CD4-positive, alpha-beta T cell treated with Interleukin-6 for 4 hours (primary cell): ENCODE data around the gene OTULIN.

Source experiments
- DNase-seq: peaks from one replicate; pipeline ENCODE4 v3.0.0-alpha.2; 2020; ENCODE audit warnings: mixed read lengths

Gene OTULIN

DNA sequence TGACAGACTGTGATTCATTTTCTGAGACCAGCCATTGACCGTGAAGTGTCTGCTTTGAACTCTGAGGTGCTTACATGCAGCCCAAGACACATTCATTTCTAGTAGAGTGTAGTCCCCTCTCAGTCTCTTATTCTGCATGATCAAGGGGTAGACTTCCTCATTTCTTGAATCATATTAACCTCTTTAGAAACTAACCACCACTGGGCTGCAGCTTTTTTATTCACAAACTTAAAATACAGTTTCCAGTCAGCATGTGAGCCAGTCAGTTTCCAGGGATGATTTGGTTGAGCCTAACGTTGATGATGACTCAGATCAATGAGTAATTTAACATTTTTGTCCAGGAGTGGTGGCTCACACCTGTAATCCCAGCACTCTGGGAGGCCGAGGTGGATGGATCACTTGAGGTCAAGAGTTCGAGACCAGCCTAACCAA is 59.2 kb downstream of the OTULIN start:
- DNase-seq, result no peak

DNA sequence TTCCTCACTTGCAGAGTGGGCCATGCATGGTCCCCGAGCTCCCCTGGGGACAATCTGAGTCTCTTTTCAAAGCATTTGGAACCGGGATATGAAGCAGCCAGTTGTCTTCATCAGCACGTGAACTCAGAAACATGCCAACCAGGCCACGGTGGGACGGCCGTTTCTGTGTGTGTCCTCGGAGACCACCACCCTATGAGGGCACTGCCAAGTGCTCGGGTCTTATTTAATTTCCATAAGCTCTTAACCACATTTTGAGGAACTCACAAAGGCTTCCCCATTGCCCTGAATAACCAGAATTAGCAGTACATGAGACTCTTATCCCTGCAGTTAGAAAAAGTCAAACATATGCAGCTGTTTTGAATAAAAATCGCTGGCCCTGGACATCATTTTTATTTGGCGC is 60.1 kb downstream of the OTULIN start:
- no peak for DNase-seq

DNA sequence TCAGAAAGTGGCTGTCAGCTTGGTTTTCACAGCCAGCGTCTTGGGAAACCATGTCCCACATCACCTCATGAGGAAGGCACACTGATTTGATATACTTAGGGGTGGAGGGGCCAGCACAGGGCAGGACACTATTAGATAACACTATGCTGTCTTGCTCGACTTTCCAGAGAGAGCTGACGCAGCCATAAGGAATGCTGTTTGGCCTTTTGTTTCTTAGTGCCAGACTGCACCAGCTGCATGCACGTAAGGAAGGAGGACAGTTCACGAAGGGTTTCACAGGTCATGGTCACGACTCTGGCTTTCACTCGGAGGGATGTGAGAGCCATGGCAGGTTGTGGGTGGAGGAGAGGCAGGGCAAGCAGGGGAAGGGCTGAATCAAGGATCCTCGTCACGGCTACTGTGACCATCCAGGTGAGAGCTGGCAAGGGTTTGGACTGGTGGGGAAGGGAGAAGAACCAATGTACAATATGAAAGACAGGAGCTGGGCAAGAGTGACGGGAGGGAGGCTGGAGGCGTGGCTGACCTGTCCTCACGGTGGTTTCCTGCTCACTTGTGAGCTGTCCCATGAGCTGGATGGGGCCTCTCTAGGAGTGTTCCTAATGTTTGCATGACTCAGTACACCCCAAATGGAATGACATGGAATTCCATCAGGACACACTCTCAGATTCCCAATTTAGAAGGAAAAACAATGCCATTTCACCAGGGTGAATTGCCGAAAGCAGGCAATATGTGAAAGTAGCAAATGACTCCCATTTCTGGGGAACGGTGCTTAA is 61.7 kb downstream of the OTULIN start:
- DNase-seq, result no peak

DNA sequence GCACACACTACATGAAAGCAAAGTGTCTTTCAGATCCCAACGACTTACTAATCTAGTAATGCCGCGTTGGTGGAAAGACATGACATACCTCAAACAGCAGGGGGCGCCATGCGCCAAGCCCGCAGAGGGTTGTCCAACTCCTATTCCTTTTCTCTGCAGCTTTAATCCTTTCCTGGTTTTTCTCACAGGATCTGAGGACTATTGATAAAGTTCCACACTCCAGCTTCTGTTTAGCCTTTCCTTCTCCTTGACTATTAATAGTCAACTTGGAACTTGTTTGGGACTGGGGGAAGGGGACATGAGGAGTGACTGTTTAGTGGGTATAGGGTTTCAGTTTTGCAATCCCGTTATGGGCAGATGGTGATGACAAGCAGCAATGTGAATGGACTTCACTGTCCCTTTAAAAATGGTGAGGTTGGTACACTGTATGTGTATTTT is 62.9 kb downstream of the OTULIN start:
- DNase-seq, result peak; percentile 85

DNA sequence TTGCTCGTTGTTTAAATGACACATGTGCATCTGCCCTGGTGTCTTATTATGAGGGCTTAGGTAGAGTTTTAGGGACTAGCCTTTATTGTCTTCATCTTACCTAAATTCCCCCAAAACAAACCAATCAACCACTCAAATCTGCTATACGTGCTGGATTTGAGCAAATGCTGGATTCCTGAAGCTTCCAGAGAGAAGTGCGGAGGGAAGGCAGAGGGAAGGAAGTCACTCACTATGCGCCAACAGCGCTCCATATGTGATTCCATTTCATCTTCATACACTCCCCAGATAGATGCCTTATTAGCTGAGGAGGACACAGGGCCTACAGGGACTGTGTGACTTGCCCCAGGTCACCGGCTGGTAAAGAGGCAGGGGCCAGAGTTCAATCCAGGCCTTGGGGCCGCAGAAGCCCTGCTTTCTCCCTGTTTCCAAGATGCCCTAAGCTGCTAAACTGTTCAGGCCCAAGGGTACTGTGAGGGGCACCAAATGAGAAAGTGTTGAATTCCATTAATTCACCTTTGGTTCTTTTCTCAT is 63.5 kb downstream of the OTULIN start:
- no peak for DNase-seq

DNA sequence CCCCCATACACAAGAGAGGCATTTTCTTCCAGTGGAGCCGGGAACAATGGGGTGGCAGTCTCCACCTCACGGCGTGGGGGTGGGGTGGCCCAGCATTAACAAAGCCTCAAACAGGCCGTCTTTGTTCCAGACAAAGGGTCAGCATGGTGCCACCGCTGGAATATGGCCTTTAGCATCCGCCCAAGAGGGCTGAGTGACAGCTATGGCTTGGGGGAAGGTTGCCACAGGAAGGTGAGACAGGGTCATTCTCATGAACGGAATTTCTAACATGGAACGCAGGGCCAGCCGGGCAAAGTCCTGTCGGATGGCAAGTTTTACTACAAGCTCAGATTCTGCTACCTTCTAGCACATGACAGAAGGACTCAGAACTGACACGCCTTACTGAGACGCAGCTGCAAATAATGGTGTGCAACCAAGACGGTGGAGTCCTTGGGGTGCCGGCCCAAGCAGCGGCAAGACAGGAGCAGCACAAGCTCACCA is 64.0 kb downstream of the OTULIN start:
- no peak for DNase-seq

DNA sequence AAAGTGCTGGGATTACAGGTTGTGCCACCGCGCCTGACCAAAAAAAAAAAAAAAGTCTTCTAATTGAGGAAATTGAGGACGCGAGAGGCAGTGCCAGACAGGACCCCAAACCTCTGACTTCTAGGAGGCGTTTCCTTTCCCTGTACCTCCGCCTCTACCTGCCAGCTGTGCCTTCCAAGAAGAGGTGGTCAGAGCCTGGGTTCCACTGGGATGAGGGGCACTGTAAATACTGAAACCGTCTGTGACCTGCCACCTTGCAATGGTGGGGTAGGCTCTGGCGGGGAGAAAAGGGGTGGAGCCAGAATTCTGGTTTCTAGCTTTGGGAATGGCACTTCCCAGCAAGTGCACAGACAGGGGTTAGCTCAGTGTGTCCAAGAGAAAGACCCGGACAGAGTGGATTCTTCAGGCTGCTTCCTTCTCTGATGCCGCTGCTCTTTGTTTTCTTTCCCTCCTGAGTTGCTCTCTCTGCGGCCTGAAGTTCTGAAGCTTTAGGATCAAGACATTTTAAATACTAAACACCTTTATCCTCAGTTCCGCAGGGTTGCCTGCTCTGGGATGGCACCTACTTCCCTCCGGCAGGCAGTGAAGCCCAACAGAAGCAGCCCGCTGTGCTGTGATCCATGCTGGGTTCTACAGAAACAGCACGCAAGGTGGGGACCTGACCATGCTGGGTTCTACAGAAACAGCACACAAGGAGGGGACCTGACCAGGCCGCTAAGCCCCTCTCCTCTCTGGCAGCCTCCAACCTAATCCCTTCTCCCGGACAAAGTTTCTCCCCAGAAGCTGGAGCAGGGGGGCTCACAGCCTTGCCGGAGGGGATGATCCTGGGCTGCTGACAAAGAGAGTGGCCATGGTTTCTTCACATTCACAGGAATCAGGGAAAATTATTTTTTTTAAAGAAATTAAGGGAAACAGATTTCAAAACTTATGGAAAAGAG is 65.2 kb downstream of the OTULIN start:
- DNase-seq, result no peak

DNA sequence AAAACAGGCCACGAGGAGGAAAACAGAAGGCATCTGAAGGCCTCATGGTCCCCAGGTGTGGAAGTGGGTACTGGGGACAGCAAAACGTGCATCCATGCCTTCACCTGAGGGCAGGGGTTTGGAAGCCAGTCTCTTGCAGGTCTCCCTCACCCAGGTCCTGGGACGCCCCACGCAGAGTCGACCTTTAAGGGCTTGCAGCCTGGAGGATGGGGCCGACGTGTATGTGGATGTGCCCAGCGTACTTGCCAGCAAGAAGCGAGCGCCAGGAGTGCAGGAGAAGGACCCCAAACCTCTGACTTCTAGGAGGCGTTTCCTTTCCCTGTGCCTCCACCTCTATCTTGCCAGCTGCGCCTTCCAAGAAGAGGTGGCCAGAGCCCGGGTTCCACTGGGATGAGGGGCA is 65.9 kb downstream of the OTULIN start:
- DNase-seq, result no peak

DNA sequence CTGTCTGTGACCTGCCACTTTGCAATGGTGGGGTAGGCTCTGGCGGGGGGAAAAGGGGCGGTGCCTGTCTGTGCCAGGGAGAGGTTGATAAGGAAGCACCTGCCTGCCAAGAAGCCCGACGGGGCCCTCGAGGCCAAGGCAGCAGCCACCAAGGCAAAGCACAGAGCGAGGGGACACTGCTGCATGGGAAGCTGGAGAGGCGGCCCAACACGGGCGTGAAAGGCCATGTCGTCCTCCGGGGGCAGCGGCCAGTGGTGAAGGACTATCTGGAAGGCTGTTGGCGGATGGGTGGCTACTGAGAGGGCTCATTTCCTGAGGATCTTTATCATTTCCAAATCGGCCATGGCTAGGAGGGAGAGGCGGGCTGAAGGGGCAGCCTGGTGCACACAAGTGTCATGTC is 66.4 kb downstream of the OTULIN start:
- no peak for DNase-seq

DNA sequence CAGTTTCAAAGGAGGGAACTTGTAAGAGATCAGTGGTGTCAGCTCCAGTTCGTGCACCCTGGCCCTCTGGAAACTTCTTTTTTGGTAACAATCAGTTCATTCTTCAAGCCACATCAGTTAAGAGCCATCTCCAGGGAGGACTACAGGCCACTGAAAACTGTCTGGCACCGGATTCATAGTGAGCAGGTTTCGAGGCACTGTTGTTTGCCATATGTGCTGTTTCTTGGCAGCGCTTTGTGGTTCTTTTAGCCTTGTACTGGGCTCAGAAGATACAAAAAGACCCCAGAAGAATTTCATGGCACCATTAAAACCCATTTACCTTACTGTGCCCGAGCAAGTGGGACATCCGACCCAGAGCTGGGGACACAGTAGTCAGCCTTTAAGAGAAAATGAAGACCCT is 68.5 kb downstream of the OTULIN start:
- DNase-seq, result no peak

DNA sequence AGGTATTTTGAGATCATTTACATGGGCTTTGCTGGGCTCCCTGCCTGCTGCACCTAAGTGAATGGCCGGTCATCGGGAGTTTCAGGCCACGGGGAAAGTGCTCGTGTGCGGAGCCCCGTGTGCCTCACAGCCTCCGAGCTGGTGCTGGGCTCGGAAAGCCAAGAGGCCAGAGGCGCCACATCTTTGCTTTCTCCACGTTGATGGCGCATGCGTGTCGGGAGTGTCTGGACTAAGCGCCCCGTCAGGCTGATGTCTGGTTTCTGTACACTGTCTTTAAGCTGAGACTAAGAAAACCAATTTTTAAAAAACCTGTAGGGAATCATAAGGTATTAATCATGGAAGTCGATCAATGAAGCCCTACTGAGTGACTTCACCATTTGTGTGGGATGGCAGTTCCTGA is 69.1 kb downstream of the OTULIN start:
- no peak for DNase-seq

DNA sequence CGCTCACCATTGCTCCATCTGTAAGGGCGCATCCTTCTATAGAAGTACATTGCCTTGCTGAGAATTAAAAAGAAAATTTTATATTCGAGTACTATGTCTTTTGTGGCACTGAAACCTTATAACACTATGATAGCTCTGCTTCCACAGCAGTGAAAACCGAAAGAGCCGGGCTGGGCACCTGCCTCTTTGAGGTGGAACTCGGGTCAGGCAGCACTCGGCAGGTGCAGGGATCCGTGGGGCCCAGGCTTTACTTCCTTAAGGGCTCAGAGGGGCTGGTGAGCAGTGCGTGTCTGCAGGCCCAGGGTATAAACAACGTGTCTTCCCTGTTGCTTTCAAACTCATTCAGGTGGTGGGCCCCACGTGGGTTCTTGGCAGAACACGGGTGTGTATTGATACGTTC is 69.9 kb downstream of the OTULIN start:
- DNase-seq, result no peak

DNA sequence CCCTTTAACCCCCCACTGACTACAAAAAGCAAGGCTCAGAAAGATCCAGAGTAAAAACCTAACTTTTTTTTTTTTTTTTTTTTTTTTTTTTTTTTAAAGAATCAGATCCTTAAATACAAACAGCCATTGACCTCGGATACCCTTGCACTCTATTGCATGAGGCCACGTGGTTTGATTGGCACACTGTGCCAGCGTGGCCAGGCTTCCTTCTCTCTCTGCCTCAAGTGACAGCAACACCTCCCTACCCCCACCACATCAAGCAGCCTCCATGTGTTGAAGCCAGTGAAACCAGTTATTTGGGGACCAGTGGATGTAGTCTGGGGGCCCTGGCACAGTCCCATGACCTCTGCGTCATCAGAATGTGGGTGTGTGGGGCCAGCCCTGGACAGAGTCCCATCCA is 71.4 kb downstream of the OTULIN start:
- DNase-seq, result no peak

DNA sequence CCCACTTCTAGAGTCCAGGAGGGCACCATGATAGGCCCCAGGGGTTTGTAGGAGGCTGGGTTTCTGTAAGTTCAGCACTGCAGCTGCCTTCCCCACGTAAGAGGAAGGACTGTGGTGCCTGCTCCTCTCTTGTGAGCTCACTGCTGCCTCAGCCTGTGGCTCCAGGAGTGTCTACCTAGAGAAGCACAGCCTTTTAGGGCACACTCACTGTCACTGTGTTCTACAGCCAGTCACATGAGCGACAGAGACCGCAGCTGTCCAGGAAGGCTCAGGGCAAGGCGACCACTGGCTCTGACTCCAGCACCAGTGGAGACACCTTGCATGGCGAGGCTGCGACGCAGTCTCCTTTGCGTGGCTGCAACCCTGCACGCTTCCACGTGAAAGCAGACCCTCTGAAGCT is 72.8 kb downstream of the OTULIN start:
- no peak for DNase-seq

DNA sequence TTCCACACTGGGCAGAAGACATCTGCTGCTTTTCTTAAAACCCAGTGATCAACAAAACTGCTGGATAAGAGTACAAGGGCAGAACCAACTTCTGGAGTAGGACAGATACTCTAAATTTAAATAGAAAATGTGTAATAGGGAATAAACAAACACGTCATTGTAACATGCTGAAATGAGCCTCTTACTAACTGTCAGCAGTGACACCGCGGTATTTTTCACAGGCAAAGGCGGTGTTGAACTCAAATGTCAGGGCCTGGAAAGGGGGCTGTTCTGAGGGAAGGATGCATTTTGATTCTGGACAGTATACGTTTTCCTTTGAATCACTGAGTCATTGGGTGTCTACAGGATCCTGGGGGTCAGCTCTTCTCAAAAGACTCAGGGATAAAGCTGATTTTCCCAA is 73.5 kb downstream of the OTULIN start:
- DNase-seq, result no peak

DNA sequence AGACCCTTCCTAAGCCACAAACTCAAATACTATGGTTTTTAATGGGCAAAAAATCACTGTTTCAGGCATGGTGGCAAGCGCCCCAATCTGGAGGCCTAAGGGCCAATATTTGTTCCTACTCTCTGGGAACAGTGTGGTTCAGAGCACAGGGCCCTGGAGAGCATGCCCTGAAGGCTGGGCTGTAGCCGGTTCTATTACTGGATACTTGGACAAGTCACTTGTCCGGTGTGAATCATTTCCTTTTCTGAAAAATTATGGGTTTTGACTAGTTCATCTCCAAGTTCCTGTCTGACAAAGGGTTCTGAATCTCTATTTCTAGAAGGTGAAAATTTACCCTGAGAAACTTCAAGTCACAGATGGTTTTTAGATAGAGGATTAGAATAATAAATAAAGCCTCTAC is 75.0 kb downstream of the OTULIN start:
- no peak for DNase-seq

DNA sequence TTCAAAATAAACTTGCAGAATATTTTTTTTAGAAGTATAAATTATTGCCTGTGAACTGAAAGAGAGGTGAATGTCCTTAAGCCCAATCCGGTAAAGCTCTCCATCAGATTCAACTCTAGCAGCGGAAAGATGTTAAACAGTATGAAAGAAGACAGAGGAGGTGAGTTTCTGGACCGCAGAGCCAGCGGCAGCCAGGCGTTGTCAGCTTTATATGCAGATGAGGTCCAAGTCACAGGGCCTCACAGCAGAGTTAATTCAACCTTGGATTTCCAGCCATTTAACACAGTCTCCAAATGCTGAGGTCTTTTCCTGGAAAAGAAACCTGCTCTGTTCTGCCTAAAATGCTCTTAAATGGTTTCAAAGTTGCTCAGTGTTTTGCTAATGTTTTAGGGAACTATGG is 75.5 kb downstream of the OTULIN start:
- DNase-seq, result no peak

DNA sequence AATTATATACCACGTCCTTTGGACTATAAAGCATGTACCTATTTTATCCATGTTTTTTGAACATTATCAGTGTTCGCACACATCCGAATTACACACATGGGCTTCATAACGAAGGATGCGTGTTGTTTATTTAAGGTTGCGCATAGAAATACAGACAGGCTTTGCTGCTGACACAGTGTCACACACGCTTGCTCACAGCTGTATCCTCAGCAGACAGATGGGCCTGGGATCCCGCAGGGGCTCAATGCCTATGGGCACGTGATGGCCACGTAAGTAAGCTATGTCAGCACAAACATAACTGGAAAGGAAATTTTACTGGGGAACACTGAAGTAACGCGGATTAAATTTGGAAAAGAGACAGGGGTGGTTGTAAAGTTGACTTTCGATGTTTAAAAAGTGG is 76.6 kb downstream of the OTULIN start:
- DNase-seq, result no peak

DNA sequence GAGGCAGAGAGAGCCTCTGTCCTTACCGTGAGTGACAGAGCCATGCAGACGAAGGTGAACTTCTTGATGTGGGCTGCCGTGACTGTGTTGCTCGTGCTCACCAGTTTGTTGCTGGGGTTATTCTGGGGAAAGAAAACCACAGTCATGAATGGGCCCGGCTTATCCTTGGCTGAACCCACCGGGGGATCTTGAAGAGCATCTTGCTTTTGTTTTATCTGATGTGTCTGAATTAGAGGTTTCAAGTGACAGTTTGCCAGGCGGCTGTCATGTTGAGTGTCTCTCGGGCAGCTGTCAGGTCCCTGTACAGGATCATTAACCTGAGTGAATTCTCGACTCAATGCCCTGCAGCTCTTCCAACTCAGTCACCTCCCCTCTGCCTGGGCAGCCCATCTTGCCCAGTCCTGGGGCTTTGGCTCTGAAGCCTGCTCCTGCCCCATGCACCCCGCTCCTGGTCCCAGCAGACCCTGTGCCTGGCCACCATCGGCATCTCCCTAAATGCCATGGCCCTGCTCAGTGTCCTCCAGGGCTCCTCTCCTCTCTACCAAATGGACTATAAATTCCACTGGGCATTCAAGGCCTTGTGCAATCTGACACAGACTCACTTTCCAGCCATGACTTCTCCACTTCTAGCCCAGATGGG is 77.4 kb downstream of the OTULIN start:
- DNase-seq, result peak; percentile 32

DNA sequence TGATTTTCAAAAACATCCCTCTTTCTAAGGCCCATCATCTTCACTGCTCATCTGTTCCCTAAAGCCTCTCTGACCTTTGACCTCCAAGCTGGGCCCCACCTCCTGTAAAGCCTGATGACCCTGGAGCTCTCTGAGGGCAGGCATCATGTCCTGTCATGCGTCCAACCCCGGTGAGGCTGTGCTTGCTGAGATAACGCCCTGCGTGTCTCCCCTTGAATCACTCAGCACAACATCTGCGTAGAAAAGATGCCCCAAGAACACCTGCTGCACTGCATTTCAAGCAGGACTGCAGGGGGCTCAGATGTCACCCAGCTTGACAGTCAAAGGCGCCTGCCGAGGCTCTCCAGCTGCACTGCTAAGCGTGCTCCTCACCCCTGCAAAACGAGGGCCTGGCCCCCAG is 78.0 kb downstream of the OTULIN start:
- DNase-seq, result no peak

DNA sequence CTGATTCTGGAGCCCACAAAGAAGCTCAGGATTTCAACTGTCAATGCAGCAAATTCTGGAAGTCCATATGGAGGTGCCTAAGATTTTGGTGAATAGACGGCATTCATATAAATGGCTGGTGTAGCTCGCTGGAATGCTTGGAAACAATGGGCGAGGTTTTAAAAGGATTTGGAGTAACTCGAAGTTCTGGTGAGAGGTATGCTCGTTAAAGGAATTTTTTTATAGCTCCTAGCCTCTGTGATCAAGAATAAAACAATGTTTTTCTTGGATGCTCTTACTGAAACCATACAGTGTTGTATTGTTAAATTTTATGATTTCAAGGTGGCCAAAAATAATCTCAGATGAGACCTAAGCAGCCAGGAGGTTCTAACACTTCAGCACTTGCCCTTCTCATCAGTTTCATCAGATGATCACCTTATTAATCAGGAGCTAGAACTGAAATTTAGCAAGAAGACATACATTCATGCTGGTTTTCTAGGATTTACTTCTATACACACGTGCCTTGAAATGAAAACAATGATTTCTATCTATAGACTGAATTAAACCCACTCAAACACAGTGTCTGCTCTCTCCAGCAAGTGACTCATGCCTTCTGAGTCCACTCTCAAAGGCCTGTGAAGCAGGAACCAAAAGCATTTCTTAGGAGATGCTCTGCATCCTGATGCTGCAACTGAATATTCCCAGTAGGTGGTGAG is 79.2 kb downstream of the OTULIN start:
- no peak for DNase-seq
